ENCODE results near the gene EIF4ENIF1. TPM values are rescaled to one million over a fixed set of nuclear protein-coding genes. Genes with fewer than 3 reads are reported as not detected.

EIF4ENIF1 gene
- total and polyA plus RNA-seq, 2 donors (not counting 1 experiment from before 2014, with no cell fraction given), result 13.9 to 25.7 TPM

DNA sequence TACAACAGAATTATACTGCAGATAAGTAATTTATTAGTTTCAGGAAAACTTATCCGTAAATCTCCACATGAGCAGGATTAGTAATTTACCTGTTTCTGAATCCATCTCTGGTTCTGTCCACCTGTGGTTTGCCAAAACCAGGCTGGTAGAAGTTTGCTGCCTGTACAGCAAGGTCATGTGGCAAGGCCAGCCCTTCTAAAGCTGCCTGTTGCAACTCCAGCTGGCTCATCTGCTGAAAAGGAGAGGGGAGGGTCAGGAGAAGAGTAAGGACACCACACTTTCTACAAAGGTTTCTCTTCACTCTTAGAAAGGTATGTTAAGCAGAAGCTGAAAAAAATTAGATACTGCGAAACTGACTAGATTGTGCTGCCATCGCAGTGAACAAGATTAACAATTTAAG is 42.3 kb downstream of the EIF4ENIF1 start:
- Histone ChIP-seq H3K36me3 (ENCODE audit: control insufficient read depth, insufficient read depth, low read length) (peaks cover 7% of the 10 kb centered on the region), H3K9ac (ENCODE audit: insufficient read depth, low read length) (no peak overlapping the region), H3K79me2 (ENCODE audit: control insufficient read depth, insufficient read depth, low read length) (no peaks in the 10 kb centered on the region), H2AFZ (ENCODE audit: low read length) (no peak overlapping the region), H3K4me1 (ENCODE audit: control insufficient read depth, extremely low read depth, insufficient read depth, low read length) (no peaks in the 10 kb centered on the region), H3K9me3 (ENCODE audit: control insufficient read depth, insufficient read depth, low read depth, low read length) (no peaks in the 10 kb centered on the region), H3K27me3 (ENCODE audit: control insufficient read depth, insufficient read depth, low read length) (no peaks in the 10 kb centered on the region), H3K4me2 (ENCODE audit: extremely low read depth, insufficient read depth, low read length) (no peak overlapping the region), H4K20me1 (ENCODE audit: control insufficient read depth, extremely low read depth, insufficient read depth, low read length) (no peaks in the 10 kb centered on the region), H3K4me3 (replicated peaks in 1 of 4; ENCODE audit: control extremely low read depth in 1 of 4, insufficient read depth in 1 of 4, low read depth in 3 of 4, low read length in 4 of 4) (no peak overlapping the region), H3K27ac (ENCODE audit: insufficient read depth, low read length) (no peak overlapping the region)
- TF ChIP-seq EZH2 (IDR thresholded peaks at IDR 0.05; ENCODE audit: low read length, missing control alignments), result no peak
- TF ChIP-seq, protein P1, sequence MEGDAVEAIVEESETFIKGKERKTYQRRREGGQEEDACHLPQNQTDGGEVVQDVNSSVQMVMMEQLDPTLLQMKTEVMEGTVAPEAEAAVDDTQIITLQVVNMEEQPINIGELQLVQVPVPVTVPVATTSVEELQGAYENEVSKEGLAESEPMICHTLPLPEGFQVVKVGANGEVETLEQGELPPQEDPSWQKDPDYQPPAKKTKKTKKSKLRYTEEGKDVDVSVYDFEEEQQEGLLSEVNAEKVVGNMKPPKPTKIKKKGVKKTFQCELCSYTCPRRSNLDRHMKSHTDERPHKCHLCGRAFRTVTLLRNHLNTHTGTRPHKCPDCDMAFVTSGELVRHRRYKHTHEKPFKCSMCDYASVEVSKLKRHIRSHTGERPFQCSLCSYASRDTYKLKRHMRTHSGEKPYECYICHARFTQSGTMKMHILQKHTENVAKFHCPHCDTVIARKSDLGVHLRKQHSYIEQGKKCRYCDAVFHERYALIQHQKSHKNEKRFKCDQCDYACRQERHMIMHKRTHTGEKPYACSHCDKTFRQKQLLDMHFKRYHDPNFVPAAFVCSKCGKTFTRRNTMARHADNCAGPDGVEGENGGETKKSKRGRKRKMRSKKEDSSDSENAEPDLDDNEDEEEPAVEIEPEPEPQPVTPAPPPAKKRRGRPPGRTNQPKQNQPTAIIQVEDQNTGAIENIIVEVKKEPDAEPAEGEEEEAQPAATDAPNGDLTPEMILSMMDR (conservative IDR thresholded peaks at IDR 0.05 in 1 of 2, IDR thresholded peaks at IDR 0.05 in 1 of 2; ENCODE audit: low read depth in 1 of 2, low read length in 2 of 2), result no peak
- no peak for DNase-seq (ENCODE audit: low read depth in 2 of 2)

DNA sequence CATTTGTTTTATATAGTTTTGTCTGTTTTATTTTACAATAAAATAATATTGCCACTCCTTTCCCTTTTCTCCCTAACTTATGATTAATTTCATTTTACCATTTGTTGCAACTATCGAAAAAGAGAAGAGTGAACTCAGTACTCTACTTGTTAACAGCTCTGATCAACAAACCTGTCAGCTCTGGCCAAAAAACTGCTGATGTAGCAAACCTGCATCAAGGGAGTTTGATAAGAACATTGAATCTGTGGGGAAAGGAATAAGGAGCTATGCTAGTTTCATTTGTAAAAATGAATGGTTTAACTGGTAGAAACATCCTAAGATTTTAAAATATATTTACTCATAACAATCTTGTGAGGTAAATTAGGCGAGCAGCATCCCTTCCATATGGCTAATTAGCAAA is 42.9 kb downstream of the EIF4ENIF1 start:
- H4K20me1 ChIP-seq (ENCODE audit: control insufficient read depth, extremely low read depth, insufficient read depth, low read length), result no peaks in the 10 kb centered on the region
- peaks cover 5% of the 10 kb centered on the region for H3K36me3 ChIP-seq (ENCODE audit: control insufficient read depth, insufficient read depth, low read length)

DNA sequence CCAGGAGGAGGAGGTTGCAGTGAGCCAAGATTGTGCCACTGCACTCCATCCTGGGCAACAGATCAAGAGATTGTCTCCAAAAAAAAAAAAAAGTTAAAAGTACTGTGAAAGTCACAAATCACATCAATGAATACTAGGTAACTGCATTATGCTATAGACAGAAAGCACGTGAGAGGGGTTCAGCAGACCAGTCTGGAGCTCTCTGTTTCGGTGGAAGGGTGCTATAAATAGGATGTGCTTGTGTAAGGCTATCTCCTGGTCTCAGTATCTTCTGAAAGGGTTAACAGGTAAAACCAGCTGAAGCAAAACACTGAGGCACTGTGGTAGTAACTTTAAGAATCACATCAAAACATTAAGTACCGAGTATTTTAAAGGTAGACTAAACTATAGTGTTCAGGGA is 43.4 kb downstream of the EIF4ENIF1 start:
- TF ChIP-seq EZH2 (IDR thresholded peaks at IDR 0.05; ENCODE audit: low read length, missing control alignments), result no peak
- TF ChIP-seq, protein P1 (conservative IDR thresholded peaks at IDR 0.05 in 1 of 2, IDR thresholded peaks at IDR 0.05 in 1 of 2; ENCODE audit: low read depth in 1 of 2, low read length in 2 of 2), result no peak
- no peak for DNase-seq (ENCODE audit: low read depth in 2 of 2)
- no peak overlapping the region for H3K9ac ChIP-seq (ENCODE audit: insufficient read depth, low read length)
- no peaks in the 10 kb centered on the region for H3K79me2 ChIP-seq (ENCODE audit: control insufficient read depth, insufficient read depth, low read length)
- H2AFZ ChIP-seq (ENCODE audit: low read length), result no peak overlapping the region
- no peaks in the 10 kb centered on the region for H3K9me3 ChIP-seq (ENCODE audit: control insufficient read depth, insufficient read depth, low read depth, low read length)
- H3K36me3 ChIP-seq (ENCODE audit: control insufficient read depth, insufficient read depth, low read length), result peaks cover 7% of the 10 kb centered on the region
- no peaks in the 10 kb centered on the region for H4K20me1 ChIP-seq (ENCODE audit: control insufficient read depth, extremely low read depth, insufficient read depth, low read length)
- H3K4me3 ChIP-seq (replicated peaks in 1 of 4; ENCODE audit: control extremely low read depth in 1 of 4, insufficient read depth in 1 of 4, low read depth in 3 of 4, low read length in 4 of 4), result no peak overlapping the region
- no peak overlapping the region for H3K4me2 ChIP-seq (ENCODE audit: extremely low read depth, insufficient read depth, low read length)
- H3K4me1 ChIP-seq (ENCODE audit: control insufficient read depth, extremely low read depth, insufficient read depth, low read length), result no peaks in the 10 kb centered on the region
- H3K27ac ChIP-seq (ENCODE audit: insufficient read depth, low read length), result no peak overlapping the region
- H3K27me3 ChIP-seq (ENCODE audit: control insufficient read depth, insufficient read depth, low read length), result no peaks in the 10 kb centered on the region

More for the DNA sequence above, 42.9 kb downstream of the EIF4ENIF1 start:
- H3K27ac ChIP-seq (ENCODE audit: insufficient read depth, low read length), result no peak overlapping the region
- H3K9me3 ChIP-seq (ENCODE audit: control insufficient read depth, insufficient read depth, low read depth, low read length), result no peaks in the 10 kb centered on the region
- H3K79me2 ChIP-seq (ENCODE audit: control insufficient read depth, insufficient read depth, low read length), result no peaks in the 10 kb centered on the region
- H3K9ac ChIP-seq (ENCODE audit: insufficient read depth, low read length), result no peak overlapping the region
- no peaks in the 10 kb centered on the region for H3K4me1 ChIP-seq (ENCODE audit: control insufficient read depth, extremely low read depth, insufficient read depth, low read length)
- no peak overlapping the region for H3K4me2 ChIP-seq (ENCODE audit: extremely low read depth, insufficient read depth, low read length)
- no peak overlapping the region for H2AFZ ChIP-seq (ENCODE audit: low read length)
- DNase-seq (ENCODE audit: low read depth in 2 of 2), result no peak
- H3K27me3 ChIP-seq (ENCODE audit: control insufficient read depth, insufficient read depth, low read length), result no peaks in the 10 kb centered on the region
- no peak overlapping the region for H3K4me3 ChIP-seq (replicated peaks in 1 of 4; ENCODE audit: control extremely low read depth in 1 of 4, insufficient read depth in 1 of 4, low read depth in 3 of 4, low read length in 4 of 4)
- no peak for TF ChIP-seq EZH2 (IDR thresholded peaks at IDR 0.05; ENCODE audit: low read length, missing control alignments)
- TF ChIP-seq, protein P1 (conservative IDR thresholded peaks at IDR 0.05 in 1 of 2, IDR thresholded peaks at IDR 0.05 in 1 of 2; ENCODE audit: low read depth in 1 of 2, low read length in 2 of 2), result no peak

Measured in fibroblast of lung (primary cell).